Measurements from ENCODE around the gene MEX3D.

The MEX3D gene

DNA sequence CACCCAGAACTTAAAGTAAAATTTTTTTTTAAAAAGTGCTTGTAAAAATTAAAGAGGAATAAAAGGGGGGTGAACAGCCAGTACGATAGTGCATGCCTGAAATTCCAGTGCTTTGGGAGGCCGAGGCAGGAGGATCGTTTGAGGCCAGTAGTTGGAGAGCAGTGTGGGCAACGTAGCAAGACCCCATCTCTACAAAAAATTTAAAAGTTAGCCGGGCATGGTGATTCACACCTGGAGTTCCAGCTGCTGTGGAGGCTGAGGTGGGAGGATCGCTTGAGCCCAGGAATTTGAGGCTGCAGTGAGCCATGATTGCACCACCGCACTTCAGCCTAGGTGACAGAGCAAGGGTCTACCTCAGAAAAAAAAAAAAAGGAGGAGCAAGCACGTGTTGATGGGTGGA, 63.1 kb downstream of the MEX3D start:
- H3K79me2 ChIP-seq = no peaks in the 10 kb centered on the region
- peaks cover 2% of the 10 kb centered on the region for H3K4me1 ChIP-seq
- H3K27me3 ChIP-seq (ENCODE audit: control insufficient read depth, insufficient read depth, low read length) = no peaks in the 10 kb centered on the region
- H3K4me3 ChIP-seq (ENCODE audit: low read depth, low read length) = no peak overlapping the region
- TF ChIP-seq, protein P1, sequence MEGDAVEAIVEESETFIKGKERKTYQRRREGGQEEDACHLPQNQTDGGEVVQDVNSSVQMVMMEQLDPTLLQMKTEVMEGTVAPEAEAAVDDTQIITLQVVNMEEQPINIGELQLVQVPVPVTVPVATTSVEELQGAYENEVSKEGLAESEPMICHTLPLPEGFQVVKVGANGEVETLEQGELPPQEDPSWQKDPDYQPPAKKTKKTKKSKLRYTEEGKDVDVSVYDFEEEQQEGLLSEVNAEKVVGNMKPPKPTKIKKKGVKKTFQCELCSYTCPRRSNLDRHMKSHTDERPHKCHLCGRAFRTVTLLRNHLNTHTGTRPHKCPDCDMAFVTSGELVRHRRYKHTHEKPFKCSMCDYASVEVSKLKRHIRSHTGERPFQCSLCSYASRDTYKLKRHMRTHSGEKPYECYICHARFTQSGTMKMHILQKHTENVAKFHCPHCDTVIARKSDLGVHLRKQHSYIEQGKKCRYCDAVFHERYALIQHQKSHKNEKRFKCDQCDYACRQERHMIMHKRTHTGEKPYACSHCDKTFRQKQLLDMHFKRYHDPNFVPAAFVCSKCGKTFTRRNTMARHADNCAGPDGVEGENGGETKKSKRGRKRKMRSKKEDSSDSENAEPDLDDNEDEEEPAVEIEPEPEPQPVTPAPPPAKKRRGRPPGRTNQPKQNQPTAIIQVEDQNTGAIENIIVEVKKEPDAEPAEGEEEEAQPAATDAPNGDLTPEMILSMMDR (IDR thresholded peaks at IDR 0.05) = no peak
- H3K9ac ChIP-seq = no peak overlapping the region
- H3K27ac ChIP-seq = no peak overlapping the region
- no peak overlapping the region for H2AFZ ChIP-seq
- H3K36me3 ChIP-seq (ENCODE audit: control insufficient read depth, insufficient read depth, low read length) = no peaks in the 10 kb centered on the region
- no peaks in the 10 kb centered on the region for H3K9me3 ChIP-seq (ENCODE audit: control insufficient read depth, low read length)
- no peak overlapping the region for H3K4me2 ChIP-seq (ENCODE audit: low read length)
